Activated CD4-positive, alpha-beta T cell treated with anti-CD3 and anti-CD28 coated beads, Interleukin-2, amount 10 ng/mL, durations not matched to agents 7 days and 5 days (primary cell): ENCODE data around the gene CCDC102B. TPM values are rescaled to one million over a fixed set of nuclear protein-coding genes. Genes with fewer than 3 reads are reported as not detected.

Experiments
- CTCF ChIA-PET: fragments of 350-600 bp; sonication (Branson Sonifier 250); formaldehyde crosslinking; loops from one replicate; lab custom pipeline; 2021; ENCODE audit warnings: antibody characterized with exemption; lab: Charles Lee
- POLR2A ChIA-PET: fragments of 350-600 bp; sonication (Branson Sonifier 250); formaldehyde crosslinking; loops from one replicate; lab custom pipeline; 2021; ENCODE audit warnings: antibody characterized with exemption; lab: Charles Lee
- DNase-seq: peaks from one replicate; pipeline ENCODE4 v3.0.0-alpha.2; 2020
- H3K27ac Mint-ChIP-seq: one replicate; pipeline ENCODE4 v1.8.0; 2021; ENCODE audit warnings: mild to moderate bottlenecking, moderate library complexity, mixed read lengths
- H3K27me3 Mint-ChIP-seq: one replicate; pipeline ENCODE4 v1.8.0; 2021; ENCODE audit warnings: mixed read lengths
- H3K36me3 Mint-ChIP-seq: one replicate; pipeline ENCODE4 v1.8.0; 2021; ENCODE audit warnings: low read depth, mixed read lengths
- H3K4me1 Mint-ChIP-seq: one replicate; pipeline ENCODE4 v1.8.0; 2021; ENCODE audit warnings: mixed read lengths
- H3K4me3 Mint-ChIP-seq: one replicate; pipeline ENCODE4 v1.8.0; 2021; ENCODE audit warnings: mild to moderate bottlenecking, moderate library complexity, mixed read lengths
- H3K9me3 Mint-ChIP-seq: one replicate; pipeline ENCODE4 v1.8.0; 2021; ENCODE audit warnings: mixed read lengths
- total RNA-seq, 2 experiments: library from RNA; stranded (reverse); gene quantifications; one replicate each; pipeline ENCODE4 v1.2.3, GENCODE V29; 2021

CCDC102B gene
- total RNA-seq, 2 experiments from 2014 or later = 2.0 to 2.3 TPM

DNA sequence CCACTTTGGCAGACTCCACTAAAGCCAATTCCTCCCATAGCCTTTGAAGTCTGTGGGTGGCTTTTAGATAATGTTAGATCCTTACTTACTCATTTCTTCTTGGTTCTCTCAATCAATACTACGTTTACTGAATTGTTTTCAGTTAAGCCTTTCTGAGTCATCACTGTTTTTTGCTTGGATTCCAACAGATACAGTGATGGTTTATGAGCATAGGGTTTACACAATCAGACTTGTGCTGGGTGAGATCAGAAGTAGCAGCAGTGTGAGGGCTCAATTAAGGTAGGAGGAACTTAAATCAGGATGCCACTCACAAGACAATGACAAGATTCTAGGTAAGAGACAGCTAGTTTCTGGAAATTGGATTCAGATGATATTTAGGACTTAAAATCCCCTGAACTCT, 305.1 kb downstream of the CCDC102B start:
- Mint-ChIP-seq H3K36me3 (no peaks in the 10 kb centered on the region), H3K4me3 (no peak overlapping the region), H3K27me3 (no peaks in the 10 kb centered on the region), H3K27ac (no peak overlapping the region), H3K4me1 (no peaks in the 10 kb centered on the region), H3K9me3 (no peaks in the 10 kb centered on the region)
- no peak for DNase-seq
- CTCF ChIA-PET = no interaction called here
- POLR2A ChIA-PET = no interaction called here

Other genes starting within 250 kb of the CCDC102B start
- 10 to 100 TPM; 63.3 to 66.1 TPM for gene TMX3, start 83.0 kb upstream of the CCDC102B start, total RNA-seq